AG10803 (cell line): ENCODE data around the gene PRELID2.

Experiments used
- DNase-seq: peaks from one replicate; pipeline ENCODE4 v3.0.0; 2010; ENCODE audit warnings: low read depth
- H3K4me3 ChIP-seq: 2 replicates; pipeline ENCODE4 v1.5.1; 2011; ENCODE audit warnings: mild to moderate bottlenecking, low read length, control low read depth
- CTCF ChIP-seq: conservative IDR thresholded peaks from 2 replicates; pipeline ENCODE4 v1.5.1; 2011; ENCODE audit warnings: mild to moderate bottlenecking, low read length, control low read depth, inconsistent platforms

The PRELID2 gene

GRCh38 chr5:145760660-145761059, 74.5 kb downstream of the PRELID2 start:
- TF ChIP-seq CTCF: no peak
- no peak overlapping the region for H3K4me3 ChIP-seq
- no peak for DNase-seq

GRCh38 chr5:145752947-145753346, 82.2 kb downstream of the PRELID2 start:
- DNase-seq: peak; percentile 36
- no peak for TF ChIP-seq CTCF
- H3K4me3 ChIP-seq: no peak overlapping the region

GRCh38 chr5:145752534-145752933, 82.6 kb downstream of the PRELID2 start:
- H3K4me3 ChIP-seq: no peak overlapping the region
- DNase-seq: no peak

GRCh38 chr5:145750199-145750598, 84.9 kb downstream of the PRELID2 start:
- TF ChIP-seq CTCF: no peak
- peak; percentile 58 for DNase-seq
- no peak overlapping the region for H3K4me3 ChIP-seq

More at GRCh38 chr5:145752534-145752933, 82.6 kb downstream of the PRELID2 start:
- TF ChIP-seq CTCF: no peak

GRCh38 chr5:145743396-145744061, 91.6 kb downstream of the PRELID2 start:
- DNase-seq: no peak
- no peak for TF ChIP-seq CTCF
- H3K4me3 ChIP-seq: no peak overlapping the region

GRCh38 chr5:145739843-145740242, 95.3 kb downstream of the PRELID2 start:
- H3K4me3 ChIP-seq: no peak overlapping the region
- no peak for TF ChIP-seq CTCF
- no peak for DNase-seq

GRCh38 chr5:145738227-145738626, 96.9 kb downstream of the PRELID2 start:
- TF ChIP-seq CTCF: no peak
- DNase-seq: no peak
- H3K4me3 ChIP-seq: no peak overlapping the region
